IPS-18a (cell line): ENCODE results near the gene VARS2.
A peak's percentile ranks its signal among the peaks of the same experiment; 100 is the strongest.

Experiments used
- H3K27ac ChIP-seq: one replicate; pipeline ENCODE4 v1.5.1; 2013; ENCODE audit warnings: low read length
- H3K27me3 ChIP-seq: one replicate; pipeline ENCODE4 v1.6.1; 2013; ENCODE audit warnings: mild to moderate bottlenecking, low read length; ENCODE audit not compliant: control insufficient read depth, insufficient read depth
- H3K36me3 ChIP-seq: one replicate; pipeline ENCODE4 v1.6.1; 2013; ENCODE audit warnings: low read depth, low read length; ENCODE audit not compliant: control insufficient read depth
- H3K4me1 ChIP-seq: one replicate; pipeline ENCODE4 v1.6.1; 2013; ENCODE audit warnings: low read depth, low read length; ENCODE audit not compliant: control insufficient read depth
- H3K4me3 ChIP-seq: one replicate; pipeline ENCODE4 v1.5.1; 2013; ENCODE audit warnings: low read length
- H3K9ac ChIP-seq: one replicate; pipeline ENCODE4 v1.6.1; 2013; ENCODE audit warnings: mild to moderate bottlenecking, low read length, moderate library complexity
- H3K9me3 ChIP-seq: one replicate; pipeline ENCODE4 v1.6.1; 2013; ENCODE audit warnings: low read depth, low read length; ENCODE audit not compliant: control insufficient read depth

The VARS2 gene

DNA sequence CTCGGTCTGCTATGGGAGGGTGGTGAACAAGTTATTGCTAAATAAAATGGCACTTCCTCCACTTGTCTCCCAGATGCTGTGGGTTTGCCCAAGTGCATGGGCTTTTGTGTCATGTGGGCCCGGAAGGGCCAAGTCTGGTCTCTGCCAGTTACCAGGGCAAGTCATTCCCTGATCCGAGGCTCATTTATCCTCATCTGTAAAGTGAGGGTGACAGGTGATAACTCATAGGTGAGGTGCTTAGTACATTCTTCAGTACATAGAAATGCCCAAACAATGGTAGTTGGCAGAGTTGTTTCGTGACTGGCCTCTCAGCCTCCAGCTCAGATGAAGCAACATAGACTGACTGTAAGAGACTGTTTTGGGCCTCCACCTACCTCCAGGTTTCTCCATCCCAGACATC, 24.7 kb downstream of the VARS2 start:
- H3K4me3 ChIP-seq, result no peak overlapping the region
- peaks cover 10% of the 10 kb centered on the region for H3K4me1 ChIP-seq
- no peak overlapping the region for H3K9ac ChIP-seq
- H3K36me3 ChIP-seq, result no peaks in the 10 kb centered on the region
- H3K27ac ChIP-seq, result no peak overlapping the region
- no peaks in the 10 kb centered on the region for H3K9me3 ChIP-seq
- no peaks in the 10 kb centered on the region for H3K27me3 ChIP-seq

GRCh38 chr6:30939473-30939872, 25.4 kb downstream of the VARS2 start:
- Histone ChIP-seq H3K9me3 (no peaks in the 10 kb centered on the region), H3K4me3 (no peak overlapping the region), H3K9ac (no peak overlapping the region), H3K36me3 (no peaks in the 10 kb centered on the region), H3K4me1 (peaks cover 10% of the 10 kb centered on the region), H3K27ac (no peak overlapping the region), H3K27me3 (no peaks in the 10 kb centered on the region)

DNA sequence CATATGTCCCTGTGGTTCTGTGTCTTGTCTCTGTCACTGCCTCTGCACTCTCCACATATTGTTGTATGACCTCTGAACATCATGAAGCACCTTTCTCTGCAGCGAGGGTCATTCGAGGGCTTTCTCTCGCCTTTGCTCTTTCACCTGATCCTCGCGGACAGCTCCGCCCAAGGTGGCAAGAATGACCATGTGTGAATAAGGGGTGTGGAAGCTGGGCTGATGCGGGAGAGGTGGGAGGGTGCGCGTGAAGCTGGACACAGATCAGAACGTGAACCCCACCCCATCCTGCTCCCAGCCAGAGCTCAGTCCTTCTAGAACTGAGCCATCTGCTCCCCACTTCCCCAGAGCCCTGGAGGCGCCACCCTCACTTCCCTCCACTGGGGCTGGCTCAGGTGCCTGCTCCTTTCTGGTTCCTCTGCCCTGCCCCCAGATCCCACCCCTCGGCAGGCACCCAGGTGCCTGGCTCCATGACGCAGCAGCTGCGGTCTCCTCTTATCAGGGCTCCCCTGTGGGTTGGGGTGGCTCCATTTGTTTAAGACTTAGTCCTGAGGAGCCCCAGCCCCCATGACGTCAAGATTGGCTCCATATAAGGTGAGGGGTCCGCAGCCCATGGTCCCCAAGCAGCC, 26.4 kb downstream of the VARS2 start, which contains the start of gene MUCL3:
TSS of gene MUCL3 (plus strand) at position 613 of the 626 bp plus-strand sequence. CDS start 27 bp downstream, outside the sequence.
- Histone ChIP-seq H3K4me3 (no peak within 1 kb of the TSS), H3K27ac (no peak within 1 kb of the TSS), H3K9me3 (no peaks in the 10 kb centered on the region), H3K4me1 (peaks cover 10% of the 10 kb centered on the region), H3K27me3 (no peaks in the 10 kb centered on the region), H3K36me3 (no peaks in the 10 kb centered on the region), H3K9ac (no peak within 1 kb of the TSS)

DNA sequence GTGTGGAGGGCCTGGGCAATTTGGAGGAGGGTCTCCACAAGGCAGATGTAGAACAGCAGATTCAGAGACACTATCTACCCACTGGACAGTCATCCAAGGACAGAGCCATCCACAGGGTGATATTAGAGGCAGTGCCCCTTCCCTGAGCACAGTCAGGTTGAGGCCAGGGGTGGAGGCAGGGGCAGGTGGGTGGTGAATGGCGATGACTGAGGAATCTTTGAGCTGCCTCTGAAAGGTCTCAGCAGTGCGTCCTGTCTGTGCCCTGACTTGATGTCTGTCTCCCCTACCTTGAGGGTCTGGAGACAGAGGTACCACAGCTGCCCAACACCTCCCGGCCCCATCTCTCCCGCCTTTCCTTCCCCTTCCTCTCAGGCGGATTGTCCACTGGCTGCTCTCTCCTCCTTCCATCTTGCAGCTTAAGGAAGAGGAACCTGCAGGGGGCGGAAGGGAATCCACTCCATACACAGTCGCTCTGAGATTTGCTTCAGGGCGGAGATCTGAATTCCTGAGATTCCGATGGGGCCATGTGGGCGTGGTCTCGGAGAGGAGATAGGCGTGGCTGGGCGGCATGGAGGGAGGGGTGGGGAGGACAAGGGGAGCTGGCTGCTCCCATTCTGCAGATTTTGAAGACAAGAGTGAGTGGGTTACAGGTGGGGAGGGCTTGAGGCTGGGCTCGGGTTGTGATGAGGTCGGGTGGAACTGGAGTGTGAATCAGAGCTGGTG, 28.5 kb downstream of the VARS2 start:
- peak overlapping the region; percentile 26 for H3K4me3 ChIP-seq
- H3K9me3 ChIP-seq, result no peaks in the 10 kb centered on the region
- H3K27ac ChIP-seq, result no peak overlapping the region
- no peaks in the 10 kb centered on the region for H3K27me3 ChIP-seq
- H3K4me1 ChIP-seq, result peaks cover 10% of the 10 kb centered on the region
- no peak overlapping the region for H3K9ac ChIP-seq
- no peaks in the 10 kb centered on the region for H3K36me3 ChIP-seq

DNA sequence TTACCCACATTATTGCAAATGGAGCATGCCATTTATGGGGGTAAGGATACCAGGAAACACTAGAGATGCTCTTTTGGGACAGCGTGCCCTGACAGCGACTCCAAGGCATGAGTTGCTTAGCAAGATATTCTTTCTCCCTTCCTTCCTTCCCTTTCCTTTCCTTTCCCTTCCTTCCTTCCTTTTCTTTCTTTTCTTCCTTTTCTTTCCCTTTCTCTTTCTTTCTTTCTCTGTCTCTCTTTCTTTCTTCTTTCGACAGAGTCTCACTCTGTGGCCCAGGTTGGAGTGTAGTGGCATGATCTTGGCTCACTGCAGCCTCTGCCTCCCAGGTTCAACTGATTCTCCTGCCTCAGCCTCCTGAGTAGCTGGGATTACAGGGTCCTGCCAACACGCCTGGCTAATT, 30.0 kb downstream of the VARS2 start:
- H3K27ac ChIP-seq, result no peak overlapping the region
- H3K4me3 ChIP-seq, result no peak overlapping the region
- no peak overlapping the region for H3K9ac ChIP-seq
- no peaks in the 10 kb centered on the region for H3K36me3 ChIP-seq
- no peaks in the 10 kb centered on the region for H3K27me3 ChIP-seq
- H3K4me1 ChIP-seq, result peaks cover 10% of the 10 kb centered on the region
- no peaks in the 10 kb centered on the region for H3K9me3 ChIP-seq

- H3K9me3 ChIP-seq, result no peaks in the 10 kb centered on the region
- no peak overlapping the region for H3K9ac ChIP-seq
- no peaks in the 10 kb centered on the region for H3K36me3 ChIP-seq
- H3K4me1 ChIP-seq, result peaks cover 10% of the 10 kb centered on the region
- H3K27ac ChIP-seq, result no peak overlapping the region
- no peaks in the 10 kb centered on the region for H3K27me3 ChIP-seq
- H3K4me3 ChIP-seq, result no peak overlapping the region
Measured at GRCh38 chr6:30945281-30945680, 31.2 kb downstream of the VARS2 start.

GRCh38 chr6:30947231-30947630, 33.2 kb downstream of the VARS2 start:
- Histone ChIP-seq H3K27me3 (no peaks in the 10 kb centered on the region), H3K4me3 (no peak overlapping the region), H3K4me1 (peaks cover 3% of the 10 kb centered on the region), H3K9ac (no peak overlapping the region), H3K27ac (no peak overlapping the region), H3K9me3 (no peaks in the 10 kb centered on the region), H3K36me3 (no peaks in the 10 kb centered on the region)

DNA sequence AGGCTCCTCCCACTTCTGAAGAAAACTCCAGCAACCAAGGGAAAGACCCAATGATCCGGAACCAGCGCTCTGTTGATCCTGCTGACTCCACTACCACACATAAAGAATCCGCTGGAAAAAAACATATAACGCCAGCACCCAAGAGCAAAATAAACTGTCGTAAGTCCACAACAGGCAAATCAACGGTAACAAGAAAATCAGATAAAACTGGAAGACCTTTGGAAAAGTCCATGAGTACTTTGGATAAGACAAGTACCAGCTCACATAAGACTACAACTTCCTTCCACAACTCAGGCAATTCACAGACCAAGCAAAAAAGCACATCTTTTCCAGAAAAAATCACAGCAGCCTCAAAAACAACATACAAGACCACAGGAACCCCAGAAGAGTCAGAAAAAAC, 34.8 kb downstream of the VARS2 start:
- no peaks in the 10 kb centered on the region for H3K9me3 ChIP-seq

DNA sequence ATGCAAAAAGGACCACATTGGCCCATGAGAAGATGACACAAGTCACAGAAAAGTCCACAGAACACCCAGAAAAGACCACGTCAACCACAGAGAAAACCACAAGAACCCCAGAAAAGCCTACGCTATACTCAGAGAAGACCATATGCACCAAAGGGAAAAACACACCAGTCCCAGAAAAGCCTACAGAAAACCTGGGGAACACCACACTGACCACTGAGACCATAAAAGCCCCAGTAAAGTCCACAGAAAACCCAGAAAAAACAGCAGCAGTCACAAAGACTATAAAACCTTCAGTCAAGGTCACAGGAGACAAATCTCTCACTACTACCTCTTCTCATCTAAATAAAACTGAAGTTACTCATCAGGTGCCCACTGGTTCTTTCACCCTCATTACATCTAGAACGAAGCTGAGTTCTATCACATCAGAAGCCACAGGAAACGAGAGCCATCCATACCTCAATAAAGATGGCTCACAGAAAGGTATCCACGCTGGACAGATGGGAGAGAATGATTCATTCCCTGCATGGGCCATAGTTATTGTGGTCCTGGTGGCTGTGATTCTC, 38.0 kb downstream of the VARS2 start:
- Histone ChIP-seq H3K27ac (no peak overlapping the region), H3K4me3 (no peak overlapping the region), H3K36me3 (no peaks in the 10 kb centered on the region), H3K9me3 (no peaks in the 10 kb centered on the region), H3K4me1 (peaks cover 5% of the 10 kb centered on the region), H3K9ac (no peak overlapping the region), H3K27me3 (peaks cover 27% of the 10 kb centered on the region)

More for the DNA sequence above, 34.8 kb downstream of the VARS2 start:
- Histone ChIP-seq H3K27ac (no peak overlapping the region), H3K27me3 (no peaks in the 10 kb centered on the region), H3K9ac (no peak overlapping the region), H3K36me3 (no peaks in the 10 kb centered on the region), H3K4me1 (no peaks in the 10 kb centered on the region), H3K4me3 (no peak overlapping the region)

DNA sequence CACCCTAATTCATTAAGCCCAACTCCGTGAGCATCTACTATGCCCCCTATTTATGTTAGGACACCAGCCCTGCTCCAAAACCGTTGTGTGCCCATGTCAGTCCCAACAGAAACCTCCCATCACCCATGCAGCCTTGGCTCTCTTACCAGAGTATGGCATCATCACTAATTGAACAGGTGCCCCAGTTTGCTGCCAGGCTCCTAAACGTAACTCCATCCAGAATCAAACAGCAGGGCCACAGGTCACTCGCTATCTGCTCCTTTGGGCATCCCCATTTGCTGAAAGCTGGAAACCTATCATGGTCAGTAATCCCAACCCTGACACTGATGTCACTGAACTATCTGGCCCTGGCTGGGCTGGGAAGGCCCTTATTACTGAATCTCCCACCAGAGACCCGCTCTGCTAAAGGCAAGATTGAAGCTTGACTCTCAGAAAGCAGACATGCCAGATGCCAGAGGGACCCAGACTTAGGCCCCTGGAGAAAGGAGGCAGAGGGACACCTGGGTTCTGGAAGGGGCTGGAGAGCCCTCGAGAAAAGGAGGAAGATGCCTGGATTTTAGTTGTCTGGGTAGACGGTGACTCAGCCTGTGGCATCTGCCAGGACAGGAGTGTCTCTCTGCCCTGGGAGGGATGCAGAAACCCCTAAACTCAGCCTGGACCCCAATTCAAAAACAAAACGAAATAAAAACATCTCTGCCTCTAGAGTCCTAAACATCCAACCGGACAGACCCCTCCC, 40.8 kb downstream of the VARS2 start:
- Histone ChIP-seq H3K4me1 (peaks cover 5% of the 10 kb centered on the region), H3K9me3 (no peaks in the 10 kb centered on the region), H3K9ac (no peak overlapping the region), H3K36me3 (no peaks in the 10 kb centered on the region), H3K27me3 (peaks cover 29% of the 10 kb centered on the region), H3K4me3 (peak overlapping the region; percentile 57), H3K27ac (no peak overlapping the region)

- Histone ChIP-seq H3K4me1 (peaks cover 5% of the 10 kb centered on the region), H3K27me3 (peaks cover 29% of the 10 kb centered on the region), H3K9me3 (no peaks in the 10 kb centered on the region), H3K9ac (no peak overlapping the region), H3K4me3 (peak overlapping the region; percentile 57), H3K27ac (no peak overlapping the region), H3K36me3 (no peaks in the 10 kb centered on the region)
Measured at GRCh38 chr6:30955367-30956042, 41.5 kb downstream of the VARS2 start.
